Kidney (tissue), 14 donors: ENCODE results near the gene MAML2. TPM values are rescaled to one million over a fixed set of nuclear protein-coding genes. Genes with fewer than 3 reads are reported as not detected.

Source experiments
- DNase-seq, 5 donors: peaks; one replicate each; pipeline ENCODE4 v3.0.0-alpha.2; 2013 to 2020
- FAIRE-seq: peaks from 2 replicates; lab custom pipeline; 2012; peaks lifted over from hg19 to GRCh38; lab: Jason Lieb, UNC
- H3K27ac ChIP-seq, 2 donors: one replicate each; pipeline ENCODE4 v1.7.0; 2013; ENCODE audit warnings: low read depth in 2 of 2, low read length in 2 of 2, inconsistent platforms in 1 of 2
- H3K27me3 ChIP-seq: one replicate; pipeline ENCODE4 v1.7.1; 2013; ENCODE audit warnings: low read length, inconsistent platforms; ENCODE audit not compliant: control insufficient read depth, insufficient read depth
- H3K36me3 ChIP-seq, 3 donors: one replicate each; pipeline versions ENCODE4 v1.7.0 to v1.7.1; 2013; ENCODE audit warnings: low read length in 3 of 3, control low read depth in 1 of 3, inconsistent platforms in 1 of 3; ENCODE audit not compliant: insufficient read depth in 3 of 3, control insufficient read depth in 2 of 3
- H3K4me1 ChIP-seq, 3 donors: one replicate each; pipeline versions ENCODE4 v1.7.0 to v1.7.1; 2013; ENCODE audit warnings: low read length in 3 of 3, inconsistent platforms in 1 of 3, low read depth in 1 of 3; ENCODE audit not compliant: control insufficient read depth in 2 of 3, insufficient read depth in 2 of 3
- H3K4me3 ChIP-seq, 3 donors: one replicate each; pipeline versions ENCODE4 v1.7.0 to v1.8.1; 2013; ENCODE audit warnings: low read length in 3 of 3, control low read depth in 1 of 3, inconsistent platforms in 1 of 3
- H3K9ac ChIP-seq, 3 donors: one replicate each; pipeline versions ENCODE4 v1.7.0 to v1.7.1; 2013; ENCODE audit warnings: low read length in 3 of 3, control low read depth in 1 of 3, inconsistent platforms in 1 of 3
- H3K9me3 ChIP-seq, 3 donors: one replicate each; pipeline versions ENCODE4 v1.7.0 to v1.7.1; 2013; ENCODE audit warnings: low read length in 3 of 3, control low read depth in 1 of 3, inconsistent platforms in 1 of 3; ENCODE audit not compliant: control insufficient read depth in 2 of 3, insufficient read depth in 1 of 3
- CTCF ChIP-seq: IDR thresholded peaks from 3 replicates; pipeline ENCODE4 v1.5.1; 2012; ENCODE audit warnings: mild to moderate bottlenecking, moderate library complexity, borderline replicate concordance; ENCODE audit not compliant: insufficient read depth; ENCODE audit errors: extremely low read depth
- intact Hi-C: fragments of 100-400 bp; cut with DNase I; formaldehyde crosslinking; loops from one replicate; pipeline ENCODE4 v1.11.1; 2022
- polyA plus RNA-seq: library from polyadenylated mRNA; stranded (reverse); fragments of 350-450 nt; fragmentation: Illumina TruSeq; extraction: RNeasy Lipid Tissue Mini Kit (QIAGEN cat#74804); gene quantifications from one replicate; pipeline ENCODE4 v1.2.3, GENCODE V29; 2014; ENCODE audit warnings: low read depth, low replicate concordance; ENCODE audit not compliant: insufficient read depth
- total RNA-seq: library from RNA; stranded (reverse); fragmentation: NEBNext Ultra II Directional; extraction: Animal tissue kit (Norgen Biotek cat#: 25700); gene quantifications from one replicate; pipeline ENCODE4 v1.2.1, GENCODE V29; 2021
- donor health status: control.
- donor health status: control.
- donor health status: control.
- donor health status: control.
- donor health status: control.
- donor health status: DM: yes; HTN: yes; CAD: no.
- donor health status: Normal renal cell carcinoma (clear cell type).

Gene MAML2
- total and polyA plus RNA-seq, 2 donors from 2014 or later, result 4.9 to 32.3 TPM

- intact Hi-C loops, result no loop called here
- DNase-seq (no peak), FAIRE-seq (no peak)
- H3K36me3 ChIP-seq, result no peaks in the 10 kb centered on the region
- no peaks in the 10 kb centered on the region for H3K9me3 ChIP-seq
- no peak for TF ChIP-seq CTCF
- no peak overlapping the region for H3K9ac ChIP-seq
- no peaks in the 10 kb centered on the region for H3K27me3 ChIP-seq
- no peak overlapping the region for H3K4me3 ChIP-seq
- peaks cover 7 to 11% (median 11%) of the 10 kb centered on the region in 3 donors for H3K4me1 ChIP-seq
- H3K27ac ChIP-seq, result no peak overlapping the region
Observed at GRCh38 chr11:96104496-96104895, 238.5 kb downstream of the MAML2 start.

- no peaks in the 10 kb centered on the region for H3K27me3 ChIP-seq
- H3K4me3 ChIP-seq, result no peak overlapping the region
- intact Hi-C loops, result no loop called here
- H3K4me1 ChIP-seq, result peaks cover 7 to 19% (median 15%) of the 10 kb centered on the region in 3 donors
- H3K9ac ChIP-seq, result no peak overlapping the region
- TF ChIP-seq CTCF, result no peak
- H3K27ac ChIP-seq, result no peak overlapping the region
- DNase-seq, result no peak
- no peaks in the 10 kb centered on the region for H3K36me3 ChIP-seq
- H3K9me3 ChIP-seq, result no peaks in the 10 kb centered on the region
- FAIRE-seq, result no peak
Observed at GRCh38 chr11:96103721-96104120, 239.3 kb downstream of the MAML2 start.

GRCh38 chr11:96103102-96103501, 239.9 kb downstream of the MAML2 start:
- Histone ChIP-seq H3K4me3 (no peak overlapping the region), H3K27ac (no peak overlapping the region), H3K36me3 (no peaks in the 10 kb centered on the region), H3K9ac (no peak overlapping the region), H3K27me3 (no peaks in the 10 kb centered on the region), H3K9me3 (no peaks in the 10 kb centered on the region), H3K4me1 (peaks cover 12 to 25% (median 18%) of the 10 kb centered on the region in 3 donors)
- DNase-seq (no peak), FAIRE-seq (no peak)
- intact Hi-C loops, result no loop called here
- TF ChIP-seq CTCF, result no peak

GRCh38 chr11:96102664-96103078, 240.3 kb downstream of the MAML2 start:
- no peak for FAIRE-seq
- no peaks in the 10 kb centered on the region for H3K36me3 ChIP-seq
- H3K4me3 ChIP-seq, result no peak overlapping the region
- H3K27ac ChIP-seq, result no peak overlapping the region
- H3K4me1 ChIP-seq, result peaks cover 16 to 30% (median 18%) of the 10 kb centered on the region in 3 donors
- no peak for TF ChIP-seq CTCF
- intact Hi-C loops, result no loop called here
- no peaks in the 10 kb centered on the region for H3K27me3 ChIP-seq
- H3K9me3 ChIP-seq, result no peaks in the 10 kb centered on the region
- no peak overlapping the region for H3K9ac ChIP-seq
- peak in 2 of 5 donors; percentile 58 to 71 for DNase-seq
